SU-DHL-6 (cell line): ENCODE measurements around the gene RPL22.

ENCODE experiments used
- CTCF ChIP-seq: fragments of 200-600 bp; sonication (generic); IDR thresholded peaks from one replicate; pipeline ENCODE4 v1.5.1; 2017; ENCODE audit warnings: antibody characterized with exemption, mild to moderate bottlenecking, low read length, moderate library complexity; ENCODE audit not compliant: insufficient read depth, poor library complexity, severe bottlenecking
- EZH2phosphoT487 ChIP-seq: fragments of 200-600 bp; sonication (generic), shearing (Covaris generic); conservative IDR thresholded peaks from 2 replicates; pipeline ENCODE4 v1.6.1; 2018; ENCODE audit warnings: mild to moderate bottlenecking, antibody characterized with exemption, low read length, moderate library complexity, mixed read lengths

- TF ChIP-seq CTCF (no peak), EZH2phosphoT487 (no peak)
Observed at GRCh38 chr1:6247651-6248050, 48.3 kb upstream of the RPL22 start.
